ENCODE measurements around the gene GRIFIN. TPM values are rescaled to one million over a fixed set of nuclear protein-coding genes. Genes with fewer than 3 reads are reported as not detected.

GRIFIN gene
- total RNA-seq, 1 donor from 2014 or later: not detected

- peaks cover 10% of the 10 kb centered on the region for H3K9me3 Mint-ChIP-seq (ENCODE audit: low read depth)
Observed at GRCh38 chr7:2433713-2434550, 42.3 kb downstream of the GRIFIN start.

GRCh38 chr7:2432910-2433712 is 43.1 kb downstream of the GRIFIN start:
- Mint-ChIP-seq H3K9me3 (ENCODE audit: low read depth) (peaks cover 10% of the 10 kb centered on the region), H3K27ac (no peak overlapping the region)
- TF ChIP-seq CTCF (IDR thresholded peaks at IDR 0.05; ENCODE audit: unreplicated experiment): no peak

More at GRCh38 chr7:2433713-2434550, 42.3 kb downstream of the GRIFIN start:
- DNase-seq (ENCODE audit: low spot score, unreplicated experiment): no peak
- no peak overlapping the region for H3K4me3 Mint-ChIP-seq (ENCODE audit: low read depth)
- H3K36me3 Mint-ChIP-seq (ENCODE audit: insufficient read depth): peaks cover 28% of the 10 kb centered on the region
- H3K27me3 Mint-ChIP-seq: no peaks in the 10 kb centered on the region
- H3K4me1 Mint-ChIP-seq (ENCODE audit: low read depth): peaks cover 2% of the 10 kb centered on the region
- H3K27ac Mint-ChIP-seq: no peak overlapping the region
- no peak for TF ChIP-seq CTCF (IDR thresholded peaks at IDR 0.05; ENCODE audit: unreplicated experiment)

GRCh38 chr7:2431260-2431867 is 44.8 kb downstream of the GRIFIN start:
- peak; percentile 33 for TF ChIP-seq CTCF (IDR thresholded peaks at IDR 0.05; ENCODE audit: unreplicated experiment)
- peaks cover 30% of the 10 kb centered on the region for H3K36me3 Mint-ChIP-seq (ENCODE audit: insufficient read depth)

More at GRCh38 chr7:2432910-2433712, 43.1 kb downstream of the GRIFIN start:
- H3K4me1 Mint-ChIP-seq (ENCODE audit: low read depth): peaks cover 2% of the 10 kb centered on the region
- no peaks in the 10 kb centered on the region for H3K27me3 Mint-ChIP-seq
- peaks cover 32% of the 10 kb centered on the region for H3K36me3 Mint-ChIP-seq (ENCODE audit: insufficient read depth)
- no peak for DNase-seq (ENCODE audit: low spot score, unreplicated experiment)
- H3K4me3 Mint-ChIP-seq (ENCODE audit: low read depth): no peak overlapping the region

GRCh38 chr7:2425749-2426148 is 50.4 kb downstream of the GRIFIN start:
- Mint-ChIP-seq H3K27me3 (no peaks in the 10 kb centered on the region), H3K4me1 (ENCODE audit: low read depth) (peaks cover 7% of the 10 kb centered on the region), H3K27ac (no peak overlapping the region)

More at GRCh38 chr7:2431260-2431867, 44.8 kb downstream of the GRIFIN start:
- DNase-seq (ENCODE audit: low spot score, unreplicated experiment): no peak
- H3K4me1 Mint-ChIP-seq (ENCODE audit: low read depth): no peaks in the 10 kb centered on the region
- peaks cover 10% of the 10 kb centered on the region for H3K9me3 Mint-ChIP-seq (ENCODE audit: low read depth)
- H3K27me3 Mint-ChIP-seq: no peaks in the 10 kb centered on the region
- no peak overlapping the region for H3K4me3 Mint-ChIP-seq (ENCODE audit: low read depth)
- no peak overlapping the region for H3K27ac Mint-ChIP-seq

More at GRCh38 chr7:2425749-2426148, 50.4 kb downstream of the GRIFIN start:
- no peak for TF ChIP-seq CTCF (IDR thresholded peaks at IDR 0.05; ENCODE audit: unreplicated experiment)
- H3K9me3 Mint-ChIP-seq (ENCODE audit: low read depth): peaks cover 5% of the 10 kb centered on the region
- DNase-seq (ENCODE audit: low spot score, unreplicated experiment): no peak
- H3K36me3 Mint-ChIP-seq (ENCODE audit: insufficient read depth): peaks cover 10% of the 10 kb centered on the region
- no peak overlapping the region for H3K4me3 Mint-ChIP-seq (ENCODE audit: low read depth)

Other genes starting within 250 kb of the GRIFIN start
- gene MAD1L1, start 243.5 kb downstream of the GRIFIN start, total RNA-seq: 49.8 and 50.6 TPM in 2 replicates
- 28.7 and 29.5 TPM in 2 replicates for gene MRM2, start 234.2 kb downstream of the GRIFIN start, total RNA-seq
- gene NUDT1, start 234.2 kb downstream of the GRIFIN start, total RNA-seq: 17.2 and 22.1 TPM in 2 replicates
- 15.6 and 19.0 TPM in 2 replicates for gene SNX8, start 162.0 kb downstream of the GRIFIN start, total RNA-seq
- 158 and 172 TPM in 2 replicates for gene EIF3B, start 121.6 kb downstream of the GRIFIN start, total RNA-seq
- gene CHST12, start 72.8 kb downstream of the GRIFIN start, total RNA-seq: 16.7 and 17.0 TPM in 2 replicates
- gene LFNG, start 43.4 kb upstream of the GRIFIN start, total RNA-seq: 9.7 and 10.6 TPM in 2 replicates
- gene BRAT1, start 79.1 kb upstream of the GRIFIN start, total RNA-seq: 43.1 and 43.7 TPM in 2 replicates
- gene IQCE, start 82.6 kb upstream of the GRIFIN start, total RNA-seq: 32.5 and 33.5 TPM in 2 replicates
- gene TTYH3, start 155.6 kb upstream of the GRIFIN start, total RNA-seq: 166 and 170 TPM in 2 replicates
- gene AMZ1, start 211.8 kb upstream of the GRIFIN start, total RNA-seq: 0.07 and 0.19 TPM in 2 replicates

Measured in progenitor cell of endocrine pancreas (in vitro differentiated cells).